C4-2B (cell line): ENCODE measurements around the gene CHIA.

Experiments
- ZFX ChIP-seq: fragments of 450-650 bp; IDR thresholded peaks from 2 replicates; pipeline ENCODE4 v1.6.1; 2017
- TF ChIP-seq, protein P1 (sequence below): fragments of 450-650 bp; conservative IDR thresholded peaks from 2 replicates; pipeline ENCODE4 v1.5.1; 2017; ENCODE audit warnings: mild to moderate bottlenecking

DNA sequence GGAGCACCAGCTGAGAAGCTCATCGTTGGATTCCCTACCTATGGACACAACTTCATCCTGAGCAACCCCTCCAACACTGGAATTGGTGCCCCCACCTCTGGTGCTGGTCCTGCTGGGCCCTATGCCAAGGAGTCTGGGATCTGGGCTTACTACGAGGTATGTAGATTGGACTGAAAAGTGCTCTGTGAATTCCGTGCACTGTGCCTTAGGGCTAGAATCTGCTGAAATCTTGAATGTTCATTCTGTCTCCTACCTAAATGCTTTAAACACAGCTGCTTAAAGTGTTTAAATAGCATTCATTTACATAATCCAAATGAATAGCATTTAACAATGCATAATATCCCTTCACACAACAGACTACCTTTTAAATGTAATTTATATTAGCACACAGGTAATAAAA lies 27.9 kb downstream of the CHIA start:
- TF ChIP-seq, protein P1, sequence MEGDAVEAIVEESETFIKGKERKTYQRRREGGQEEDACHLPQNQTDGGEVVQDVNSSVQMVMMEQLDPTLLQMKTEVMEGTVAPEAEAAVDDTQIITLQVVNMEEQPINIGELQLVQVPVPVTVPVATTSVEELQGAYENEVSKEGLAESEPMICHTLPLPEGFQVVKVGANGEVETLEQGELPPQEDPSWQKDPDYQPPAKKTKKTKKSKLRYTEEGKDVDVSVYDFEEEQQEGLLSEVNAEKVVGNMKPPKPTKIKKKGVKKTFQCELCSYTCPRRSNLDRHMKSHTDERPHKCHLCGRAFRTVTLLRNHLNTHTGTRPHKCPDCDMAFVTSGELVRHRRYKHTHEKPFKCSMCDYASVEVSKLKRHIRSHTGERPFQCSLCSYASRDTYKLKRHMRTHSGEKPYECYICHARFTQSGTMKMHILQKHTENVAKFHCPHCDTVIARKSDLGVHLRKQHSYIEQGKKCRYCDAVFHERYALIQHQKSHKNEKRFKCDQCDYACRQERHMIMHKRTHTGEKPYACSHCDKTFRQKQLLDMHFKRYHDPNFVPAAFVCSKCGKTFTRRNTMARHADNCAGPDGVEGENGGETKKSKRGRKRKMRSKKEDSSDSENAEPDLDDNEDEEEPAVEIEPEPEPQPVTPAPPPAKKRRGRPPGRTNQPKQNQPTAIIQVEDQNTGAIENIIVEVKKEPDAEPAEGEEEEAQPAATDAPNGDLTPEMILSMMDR = no peak
- no peak for TF ChIP-seq ZFX
